Stimulated activated CD4-positive, alpha-beta T cell treated with anti-CD3 and anti-CD28 coated beads, Interleukin-12 subunit alpha, Interleukin-12 subunit beta, amount 100 ng/mL, for 48 hours (primary cell): ENCODE measurements around the gene PRM3.

Source experiments
- DNase-seq, 3 donors: peaks; one replicate each; pipeline ENCODE4 v3.0.0-alpha.2; 2020; ENCODE audit warnings: low read depth in 2 of 3, low spot score in 1 of 3

Gene PRM3

DNA sequence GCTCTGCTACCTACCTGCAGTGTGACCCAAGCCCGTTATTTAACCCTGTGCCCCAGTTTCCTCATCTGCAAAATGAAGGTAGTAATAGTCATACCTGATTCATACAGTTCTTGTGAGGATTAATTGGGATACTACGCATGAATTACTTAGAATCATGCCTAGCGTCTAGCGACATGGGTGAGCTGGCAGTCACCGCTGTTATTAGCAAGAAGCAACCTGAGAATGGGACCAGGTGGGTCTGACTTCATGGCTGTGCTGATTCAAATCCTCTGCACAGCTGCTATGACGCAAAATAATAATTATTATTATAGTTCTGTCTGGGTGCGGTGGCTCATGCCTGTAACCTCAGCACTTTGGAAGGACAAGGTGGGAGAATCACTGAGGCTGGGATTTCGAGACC lies 25.3 kb downstream of the PRM3 start:
- DNase-seq = peak in 1 of 3 donors; percentile 33

DNA sequence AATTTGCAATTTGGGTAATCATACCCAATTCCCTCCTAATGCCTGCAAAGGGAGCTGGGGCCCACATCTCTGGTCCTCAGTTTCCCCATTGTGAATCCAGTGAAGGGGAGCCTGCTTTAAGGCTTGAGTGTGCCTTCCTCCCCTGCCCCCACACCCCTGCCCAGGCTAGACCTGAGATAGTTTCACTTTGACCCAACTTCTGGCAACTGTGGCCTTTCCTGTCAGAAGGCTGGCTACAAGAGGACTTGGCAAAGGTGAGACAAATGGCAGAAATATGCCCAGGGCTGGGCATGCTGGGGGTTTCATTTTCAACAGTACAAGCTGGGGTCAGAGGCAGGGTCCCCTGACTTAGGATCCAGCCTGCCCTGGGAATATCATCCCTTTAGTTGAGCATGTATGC lies 27.4 kb downstream of the PRM3 start:
- DNase-seq = no peak

DNA sequence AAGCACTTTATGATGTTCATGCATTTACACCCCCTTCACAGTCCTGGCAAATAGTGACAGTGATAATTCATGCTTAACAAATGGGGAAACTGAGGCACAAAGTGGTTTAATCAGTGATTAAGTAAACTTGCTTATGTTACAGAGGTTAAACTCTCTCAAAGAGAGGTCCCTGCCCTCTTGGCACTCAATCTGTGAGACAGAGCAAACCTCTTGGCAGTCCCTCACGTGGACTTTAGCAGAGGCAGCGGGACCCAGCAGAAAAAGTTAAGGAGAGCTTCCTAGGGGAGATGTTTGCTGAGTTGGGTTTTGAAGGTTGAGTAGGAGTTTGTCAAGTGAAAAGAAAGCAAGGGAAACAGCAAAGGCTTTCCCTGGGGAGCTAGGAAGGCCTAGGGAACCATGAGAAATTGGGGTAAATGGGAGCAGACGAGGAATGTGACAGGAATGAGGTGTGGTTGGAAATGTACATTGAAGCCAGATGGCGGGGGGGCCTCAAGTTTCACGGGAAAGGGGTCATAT lies 28.1 kb downstream of the PRM3 start:
- no peak for DNase-seq

DNA sequence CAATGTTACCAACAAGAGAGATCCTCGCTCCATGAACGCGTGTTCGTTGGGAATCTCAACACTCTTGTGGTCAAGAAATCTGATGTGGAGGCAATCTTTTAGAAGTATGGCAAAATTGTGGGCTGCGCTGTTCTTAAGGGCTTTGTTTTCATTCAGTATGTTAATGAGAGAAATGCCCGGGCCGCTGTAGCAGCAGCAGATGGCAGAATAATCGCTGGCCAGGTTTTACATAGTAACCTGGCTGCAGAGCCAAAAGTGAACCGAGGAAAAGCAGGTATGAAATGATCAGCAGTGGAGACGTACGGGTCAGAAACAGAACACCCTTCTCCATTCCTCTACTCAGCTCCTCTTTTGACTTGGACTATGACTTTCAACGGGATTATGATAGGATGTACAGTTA lies 30.8 kb downstream of the PRM3 start:
- no peak for DNase-seq

DNA sequence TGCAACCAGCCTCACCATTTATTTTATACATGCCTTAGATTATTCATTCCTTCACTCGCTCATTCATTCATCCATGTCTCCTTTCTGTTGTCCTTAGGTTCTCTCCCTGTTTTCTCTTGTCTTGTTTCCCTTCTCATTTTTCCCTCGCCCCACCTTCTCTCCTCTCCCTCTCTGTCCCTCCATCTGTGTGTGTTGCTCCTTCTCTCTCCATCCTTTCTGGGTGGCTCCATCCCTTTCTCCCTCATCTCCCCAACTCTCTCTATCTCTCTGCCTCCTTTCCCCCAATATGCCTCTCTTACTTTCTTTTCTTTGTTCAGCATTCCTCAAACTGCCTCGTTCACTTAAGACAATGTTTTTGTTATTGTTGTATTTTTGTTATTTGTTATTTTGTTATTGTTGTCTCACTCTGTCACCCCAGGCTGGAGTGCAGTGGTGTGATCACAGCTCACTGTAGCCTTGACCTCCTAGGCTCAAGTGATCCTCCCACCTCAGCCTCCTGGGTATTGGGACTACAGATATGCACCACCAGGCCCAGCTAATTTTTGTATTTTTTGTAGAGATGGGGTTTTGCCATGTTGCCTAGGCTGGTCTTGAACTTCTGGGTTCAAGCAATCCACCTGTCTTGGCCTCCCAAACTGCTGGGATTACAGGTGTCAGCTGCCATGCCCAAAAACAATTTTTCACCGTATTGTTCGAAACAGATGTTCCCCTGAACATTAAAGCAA lies 31.8 kb downstream of the PRM3 start:
- no peak for DNase-seq

DNA sequence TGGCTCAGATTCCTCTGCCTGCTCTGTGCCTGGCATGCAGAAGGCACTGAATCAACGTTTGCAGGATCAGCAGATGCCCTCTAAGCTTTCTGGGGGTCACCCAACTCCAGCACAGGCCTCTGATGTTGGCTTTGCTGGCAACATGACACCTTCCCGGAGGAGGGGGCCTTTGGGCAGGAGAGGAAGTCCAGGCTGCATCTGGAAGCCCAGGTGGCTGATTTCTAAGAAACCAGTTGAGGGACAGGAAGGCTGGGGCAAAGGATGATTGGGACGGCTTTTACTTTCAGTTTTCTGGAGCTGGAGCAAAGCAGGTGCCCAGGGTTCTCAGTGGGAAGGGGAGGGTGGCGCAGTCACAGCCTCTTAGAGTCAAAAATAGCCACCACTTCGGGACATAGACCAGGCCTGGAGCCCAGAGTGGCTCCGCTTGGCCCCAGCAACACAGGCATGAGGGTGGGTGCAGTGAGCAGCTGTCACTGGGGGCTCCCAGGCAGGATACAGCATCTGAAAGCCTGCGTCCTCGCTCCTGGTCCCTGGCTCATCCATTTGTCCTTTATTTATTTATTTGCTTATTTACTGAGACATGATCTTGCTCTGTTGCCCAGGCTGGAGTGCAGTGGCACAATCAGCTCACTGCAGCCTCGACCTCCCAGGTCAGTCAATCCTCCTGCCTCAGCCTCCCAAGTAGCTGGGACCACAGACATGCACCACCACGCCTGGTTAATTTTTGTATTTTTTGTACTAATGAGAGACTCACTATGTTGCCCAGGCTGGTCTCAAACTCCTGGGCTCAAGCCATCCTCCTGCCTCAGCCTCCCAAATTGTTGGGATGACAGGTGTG lies 32.6 kb downstream of the PRM3 start:
- no peak for DNase-seq

DNA sequence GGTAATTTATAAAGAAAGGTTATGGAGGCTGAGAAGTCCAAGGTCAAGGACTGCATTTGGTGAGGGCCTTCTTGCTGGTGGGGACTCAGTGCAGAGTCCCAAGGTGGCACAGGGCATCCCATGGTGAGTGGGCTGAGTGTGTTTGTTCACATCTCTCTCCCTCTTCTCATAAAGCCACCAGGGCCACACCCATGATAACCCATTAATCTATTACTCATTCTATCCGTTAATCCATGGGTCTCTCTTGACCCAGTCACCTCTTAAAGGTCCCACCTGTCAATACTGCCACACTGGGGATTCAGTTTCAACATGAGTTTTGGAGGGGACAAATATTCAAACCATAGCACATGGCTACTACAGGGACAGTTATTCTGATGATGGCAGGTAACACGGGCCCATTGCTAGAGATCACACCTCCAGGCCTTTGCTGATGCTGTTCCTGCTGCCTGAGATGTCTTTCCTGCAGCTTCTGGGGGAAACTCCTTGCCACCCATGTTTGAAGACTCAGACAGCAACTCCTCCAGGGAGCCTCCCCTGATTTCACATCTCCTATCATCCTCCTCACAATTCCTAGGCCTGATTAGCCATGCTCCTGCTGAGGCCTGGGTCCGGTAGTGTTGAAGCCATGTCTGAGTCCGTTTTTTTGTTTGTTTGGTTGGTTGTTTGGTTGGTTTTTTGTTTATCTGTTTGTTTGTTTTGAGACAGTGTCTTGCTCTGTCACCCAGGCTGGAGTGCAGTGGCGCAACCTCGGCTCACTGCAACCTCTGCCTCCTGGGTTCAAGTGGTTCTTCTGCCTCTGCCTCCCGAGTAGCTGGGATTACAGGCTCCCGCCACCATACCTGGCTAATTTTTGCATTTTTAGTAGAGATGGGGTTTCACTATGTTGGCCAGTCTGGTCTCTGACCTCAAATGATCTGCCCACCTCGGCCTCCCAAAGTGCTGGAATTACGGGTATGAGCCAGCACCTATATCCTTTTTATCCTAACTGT lies 33.5 kb downstream of the PRM3 start:
- DNase-seq = no peak

DNA sequence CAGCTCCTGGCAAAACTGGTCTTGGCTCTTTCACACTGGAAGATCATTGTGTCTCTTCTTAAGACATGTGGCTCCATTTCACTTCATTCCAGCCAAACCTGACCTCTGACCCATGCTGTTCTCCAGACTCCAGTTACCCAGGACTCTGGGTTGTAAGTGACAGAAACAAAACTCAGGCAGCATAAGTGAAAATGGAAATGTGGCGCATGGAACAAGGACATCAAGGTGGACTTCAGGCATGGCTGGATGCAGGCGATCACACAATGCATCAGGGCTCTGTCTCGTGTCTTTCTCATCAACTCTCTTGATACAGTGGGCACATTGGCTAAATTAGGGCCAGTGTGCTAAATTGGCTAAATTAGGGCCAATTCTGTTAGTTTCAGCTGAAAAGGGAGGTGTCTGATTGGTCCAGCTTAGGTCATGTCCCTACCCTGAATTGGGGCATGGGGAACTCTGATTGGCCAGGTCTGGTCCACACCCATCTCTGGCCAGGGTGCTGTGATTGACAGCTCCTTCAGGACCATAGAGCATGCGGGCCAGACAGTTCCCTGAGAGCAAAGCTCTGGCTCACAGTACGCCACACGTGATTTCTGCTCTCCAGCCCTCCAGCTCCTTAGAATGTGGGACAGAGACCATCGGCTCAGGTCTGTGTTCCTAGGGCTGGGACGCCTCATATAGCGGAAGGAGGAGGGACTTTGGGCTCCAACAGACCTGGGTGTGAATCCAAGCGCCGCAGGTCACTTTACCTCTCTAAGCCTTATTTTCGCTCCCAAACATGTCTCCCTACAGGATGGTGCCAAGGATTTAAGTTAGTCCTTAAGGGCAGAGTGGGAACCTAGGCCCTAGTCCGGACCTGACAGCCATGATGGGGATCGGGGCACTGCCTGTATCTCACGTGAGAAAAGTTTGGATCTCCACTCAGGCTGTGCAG lies 34.9 kb downstream of the PRM3 start:
- DNase-seq = no peak

DNA sequence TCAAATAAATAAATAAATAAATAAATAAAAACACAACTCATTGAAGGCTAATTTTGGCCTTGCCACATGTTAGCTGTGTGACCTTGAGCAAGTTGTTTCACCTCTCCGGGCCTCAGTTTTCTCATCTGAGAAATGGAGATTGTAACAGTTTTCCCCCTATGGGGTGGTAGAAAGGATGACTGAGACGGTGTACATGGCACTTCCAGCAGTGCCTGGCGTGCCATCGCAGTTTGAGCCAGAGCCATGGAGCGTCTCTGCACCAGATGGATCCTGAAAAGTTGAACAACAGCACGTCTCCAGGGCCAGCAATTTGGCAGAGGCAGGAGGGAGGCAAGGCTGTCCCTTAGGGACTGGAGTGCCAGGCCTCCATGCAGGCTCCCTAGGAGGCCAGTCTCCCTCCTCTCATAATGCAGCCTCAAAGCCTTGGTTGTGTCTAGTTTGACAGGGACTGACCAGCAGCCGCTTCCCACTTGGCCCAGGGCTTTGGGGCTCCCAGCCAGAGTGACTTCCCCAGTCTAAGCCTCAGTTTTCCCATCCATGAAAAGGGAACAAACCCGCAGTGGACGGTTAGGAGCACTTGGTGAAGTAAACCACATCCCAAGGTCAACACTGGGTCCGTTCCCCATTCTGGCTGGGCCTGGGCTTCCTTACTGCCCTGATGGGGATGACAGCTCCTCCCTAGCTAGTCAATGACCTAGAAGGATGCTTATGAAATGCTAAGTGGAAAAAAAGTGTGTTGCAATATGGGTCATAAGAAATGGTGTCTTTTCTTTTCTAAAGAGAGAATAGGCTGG lies 36.8 kb downstream of the PRM3 start:
- DNase-seq = no peak

DNA sequence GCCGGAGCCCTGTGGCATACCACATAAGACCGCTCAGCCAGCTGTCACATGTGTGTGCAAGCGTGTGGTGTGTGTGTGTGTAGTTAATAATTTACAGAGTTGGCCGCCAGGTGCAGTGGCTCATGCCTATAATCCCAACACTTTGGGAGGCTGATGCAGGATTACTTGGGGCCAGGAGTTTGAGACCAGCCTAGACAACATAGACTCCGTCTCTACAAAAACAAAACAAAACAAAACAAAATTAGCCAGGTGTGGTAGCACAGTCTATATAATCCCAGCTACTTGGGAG lies 37.8 kb downstream of the PRM3 start:
- no peak for DNase-seq

DNA sequence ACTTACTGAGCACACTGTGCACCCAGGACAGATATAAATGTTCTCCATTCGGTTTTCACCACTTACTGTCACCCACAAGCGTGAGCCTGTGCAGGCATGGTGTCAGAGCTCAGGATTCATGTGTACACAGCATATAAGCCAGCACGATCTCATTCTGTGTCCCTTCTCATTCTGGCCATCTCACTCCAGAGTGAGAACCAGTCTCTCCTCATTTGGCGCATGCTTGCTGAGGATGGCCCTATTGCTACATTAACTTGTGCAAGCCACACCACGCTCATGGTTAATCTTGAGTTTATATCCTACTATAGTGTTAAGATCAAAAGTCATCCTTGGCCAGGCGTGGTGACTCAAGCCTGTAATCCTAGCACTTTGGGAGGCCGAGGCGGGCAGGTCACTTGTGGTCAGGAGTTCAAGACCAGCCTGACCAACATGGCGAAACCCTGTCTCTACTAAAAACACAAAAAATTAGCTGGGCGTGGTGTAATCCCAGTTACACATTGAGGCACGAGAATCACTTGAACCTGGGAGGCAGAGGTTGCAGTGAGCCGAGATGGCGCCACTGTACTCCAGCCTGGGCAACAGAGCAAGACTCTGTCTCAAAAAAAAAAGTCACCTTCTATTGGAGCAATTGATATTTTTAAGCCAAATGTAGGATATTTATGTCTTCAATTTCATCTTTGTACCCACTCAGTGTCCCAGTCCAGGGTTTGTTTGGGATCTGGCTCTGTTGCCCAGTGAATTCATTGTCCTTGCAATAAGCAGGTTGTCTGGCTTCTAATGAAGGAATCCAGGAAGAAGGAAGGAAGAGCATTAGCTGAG lies 38.3 kb downstream of the PRM3 start:
- DNase-seq = no peak

DNA sequence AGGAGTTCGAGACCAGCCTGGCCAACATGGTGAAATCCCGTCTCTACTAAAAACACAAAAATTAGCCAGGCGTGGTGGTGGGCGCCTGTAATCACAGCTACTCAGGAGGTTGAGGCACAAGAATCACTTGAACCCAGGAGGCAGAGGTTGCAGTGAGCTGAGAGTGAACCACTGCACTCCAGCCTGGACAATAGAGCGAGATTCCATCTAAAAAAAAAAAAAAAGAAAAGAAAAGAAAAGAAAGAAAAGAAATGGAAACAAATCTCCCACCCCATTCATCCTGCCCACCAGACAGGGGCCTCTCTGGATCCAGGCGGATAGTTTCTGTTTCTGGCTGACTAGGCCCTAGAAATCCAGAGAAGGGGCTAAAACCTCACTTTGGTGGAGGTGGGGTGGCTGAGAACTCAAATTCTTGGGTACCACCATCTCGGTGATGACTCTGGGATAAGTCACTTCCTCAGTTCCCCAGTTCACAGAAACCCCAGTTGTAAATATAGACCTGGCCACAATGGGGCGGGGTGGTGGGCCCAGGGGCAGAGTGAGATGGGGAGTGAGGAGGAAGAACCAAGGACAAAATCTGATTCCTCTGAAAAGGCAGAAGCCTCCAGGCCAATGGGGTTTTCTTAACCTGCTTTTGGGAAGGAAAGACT lies 39.6 kb downstream of the PRM3 start:
- DNase-seq = peak; percentile 74 to 81 (median 77)

DNA sequence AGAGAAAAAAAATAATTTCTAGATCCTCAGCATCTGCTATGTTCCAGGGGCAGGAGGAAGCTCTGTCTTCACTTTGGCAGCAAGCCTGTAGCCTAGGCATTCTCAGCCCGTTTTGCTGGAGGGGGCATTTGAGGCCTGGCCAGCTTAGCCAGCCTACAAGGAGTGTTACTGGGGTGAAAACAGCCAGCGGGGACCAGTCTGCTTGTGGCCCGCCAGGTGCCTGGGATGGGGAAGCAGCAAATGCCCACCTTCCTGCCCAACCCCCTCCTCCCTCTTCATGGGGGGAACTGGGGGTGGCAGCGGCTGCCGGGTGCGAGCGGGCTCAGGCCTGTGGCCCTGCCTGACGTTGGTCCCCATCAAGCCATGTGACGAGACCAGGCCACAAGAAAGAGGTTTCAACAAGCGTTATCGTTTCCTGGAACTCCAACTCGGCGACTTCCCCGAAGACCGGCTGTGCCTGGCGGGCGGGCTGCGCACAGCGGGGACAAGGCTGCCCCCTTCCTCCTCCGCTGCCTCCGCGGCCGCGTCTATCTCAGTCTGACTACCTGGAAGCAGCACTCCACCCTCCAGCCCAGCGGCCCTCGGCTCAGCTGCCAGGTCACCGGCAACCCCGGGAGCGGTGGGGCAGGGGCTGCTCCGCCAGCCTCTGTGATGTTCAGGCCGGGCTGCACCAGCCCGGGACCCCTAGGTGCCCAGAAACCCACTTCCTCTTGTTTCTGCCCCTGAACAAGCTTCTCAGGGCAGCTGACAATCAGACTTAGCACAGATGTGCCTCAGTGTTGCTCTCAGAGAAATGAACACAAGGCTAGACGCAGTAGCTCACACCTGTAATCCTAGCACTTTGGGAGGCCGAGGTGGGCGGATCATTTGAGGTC lies 40.3 kb downstream of the PRM3 start:
- peak; percentile 90 to 93 (median 91) for DNase-seq

DNA sequence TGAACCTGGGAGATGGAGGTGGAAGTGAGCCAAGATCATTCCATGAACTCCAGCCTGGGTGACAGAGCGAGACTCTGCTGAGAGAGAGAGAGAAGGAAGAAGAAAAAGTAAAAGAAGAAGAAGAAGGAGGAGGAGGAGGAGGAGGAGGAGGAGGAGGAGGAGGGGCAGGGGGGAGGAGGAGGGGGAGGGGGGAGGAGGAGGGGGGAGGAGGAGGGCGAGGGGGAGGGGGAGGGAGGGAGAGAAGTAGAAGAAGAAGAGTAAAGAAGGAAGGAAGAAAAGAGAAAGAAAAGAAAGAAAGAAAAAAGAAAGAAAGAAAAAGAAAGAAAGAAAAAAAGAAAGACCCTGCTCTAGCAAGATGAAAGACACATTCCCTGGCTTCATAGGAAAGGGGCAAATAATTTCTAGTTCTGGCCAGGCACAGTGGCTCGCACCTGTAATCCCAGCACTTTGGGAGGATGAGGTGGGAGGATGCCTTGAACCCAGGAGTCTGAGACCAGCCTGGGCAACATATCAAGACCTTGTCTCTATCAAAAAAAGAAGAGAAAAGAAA lies 41.1 kb downstream of the PRM3 start:
- DNase-seq = no peak

DNA sequence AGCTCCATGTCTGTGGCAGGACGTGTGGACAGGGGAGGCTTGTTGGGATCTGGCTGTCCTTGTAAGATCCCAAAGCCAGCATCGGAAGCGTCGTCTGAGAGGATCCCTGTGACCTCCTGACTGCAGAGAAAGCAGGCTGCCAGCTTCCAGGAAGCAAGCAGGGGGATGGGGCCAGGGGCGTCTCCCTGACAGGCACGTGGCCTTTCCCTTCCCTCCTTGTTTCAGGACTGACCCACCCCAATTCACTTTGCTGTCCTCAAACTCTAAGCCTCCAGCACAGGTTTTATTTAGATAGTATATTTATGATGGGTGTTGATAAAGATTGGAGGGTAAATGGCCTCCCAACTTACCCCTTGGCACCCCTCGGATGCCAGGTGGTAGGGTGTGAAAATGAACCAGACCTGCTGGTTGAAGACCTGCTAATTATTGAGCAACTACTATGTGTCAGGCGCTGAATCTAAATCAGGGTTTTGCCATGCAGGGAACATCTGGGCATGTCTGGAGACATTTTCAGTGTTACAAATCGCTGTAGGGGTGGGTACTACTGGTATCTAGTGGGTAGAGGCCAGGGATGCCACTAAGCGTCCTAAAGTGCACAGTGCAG lies 42.0 kb downstream of the PRM3 start:
- DNase-seq = no peak

DNA sequence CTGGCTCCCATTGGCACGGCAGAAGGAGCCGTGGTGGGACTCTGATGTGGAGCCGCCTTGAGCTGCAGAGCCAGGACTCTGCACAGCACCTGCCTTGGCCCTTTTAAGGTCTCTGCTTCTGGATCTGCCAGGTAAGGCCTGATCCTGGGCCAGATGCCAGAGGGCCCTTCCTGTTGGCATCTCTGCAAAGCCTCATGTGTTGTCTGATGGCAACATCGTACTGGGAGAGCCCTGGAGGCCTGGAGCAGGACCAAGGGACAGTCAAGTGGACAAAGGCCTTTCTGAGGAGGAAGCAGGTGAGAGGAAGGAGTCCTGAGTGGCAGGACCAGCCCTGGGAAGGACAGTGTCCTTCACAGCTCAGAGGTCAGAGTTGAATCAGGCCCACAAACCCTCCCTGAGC lies 43.5 kb downstream of the PRM3 start:
- no peak for DNase-seq
